Nephron progenitor cell (in vitro differentiated cells): ENCODE results near the gene ANKRD1.
"Not testable (repeated sequence)": the region's sequence is repeated elsewhere in the genome, so short reads cannot be mapped to it uniquely, and the experiment has no call there.

Source experiments
- DNase-seq: peaks from one replicate; pipeline ENCODE4 v3.0.0; 2021
- H3K27ac Mint-ChIP-seq: 2 replicates; pipeline ENCODE4 v1.8.0; 2021; ENCODE audit warnings: mild to moderate bottlenecking, moderate library complexity, mixed read lengths
- H3K27me3 Mint-ChIP-seq: 2 replicates; pipeline ENCODE4 v1.8.0; 2021; ENCODE audit warnings: mild to moderate bottlenecking, low read depth, mixed read lengths; ENCODE audit not compliant: poor library complexity
- H3K36me3 Mint-ChIP-seq: 2 replicates; pipeline ENCODE4 v1.8.0; 2021; ENCODE audit warnings: low read depth, mixed read lengths
- H3K4me1 Mint-ChIP-seq: 2 replicates; pipeline ENCODE4 v1.8.0; 2021; ENCODE audit warnings: mixed read lengths
- H3K4me3 Mint-ChIP-seq: 2 replicates; pipeline ENCODE4 v1.8.0; 2021; ENCODE audit warnings: mild to moderate bottlenecking, moderate library complexity, mixed read lengths
- H3K9me3 Mint-ChIP-seq: 2 replicates; pipeline ENCODE4 v1.8.0; 2021; ENCODE audit warnings: mild to moderate bottlenecking, moderate library complexity, mixed read lengths
- CTCF ChIP-seq: fragments of 200-600 bp; sonication (generic); IDR thresholded peaks from 2 replicates; pipeline ENCODE4 v1.5.0; 2021; ENCODE audit warnings: antibody characterized with exemption

Gene ANKRD1

GRCh38 chr10:90958781-90959180 lies 37.9 kb upstream of the ANKRD1 start:
- Mint-ChIP-seq H3K27me3 (peaks cover 4% of the 10 kb centered on the region), H3K36me3 (no peaks in the 10 kb centered on the region), H3K4me3 (no peak overlapping the region), H3K4me1 (no peaks in the 10 kb centered on the region), H3K9me3 (peaks cover 6% of the 10 kb centered on the region), H3K27ac (no peak overlapping the region)
- DNase-seq = no peak
- no peak for TF ChIP-seq CTCF

- Mint-ChIP-seq H3K27me3 (peaks cover 7% of the 10 kb centered on the region), H3K4me1 (peaks cover 5% of the 10 kb centered on the region), H3K9me3 (peaks cover 31% of the 10 kb centered on the region), H3K4me3 (no peak overlapping the region), H3K36me3 (peaks cover 1% of the 10 kb centered on the region), H3K27ac (no peak overlapping the region)
- TF ChIP-seq CTCF = no peak
- no peak for DNase-seq
Observed at GRCh38 chr10:90947030-90947960, 26.4 kb upstream of the ANKRD1 start.

- H3K4me1 Mint-ChIP-seq = peaks cover 5% of the 10 kb centered on the region
- no peak for TF ChIP-seq CTCF
- peaks cover 8% of the 10 kb centered on the region for H3K27me3 Mint-ChIP-seq
- no peak overlapping the region for H3K4me3 Mint-ChIP-seq
- H3K27ac Mint-ChIP-seq = no peak overlapping the region
- H3K36me3 Mint-ChIP-seq = no peaks in the 10 kb centered on the region
- no peak for DNase-seq
- H3K9me3 Mint-ChIP-seq = peaks cover 14% of the 10 kb centered on the region
Observed at GRCh38 chr10:90945491-90946070, 24.7 kb upstream of the ANKRD1 start.

GRCh38 chr10:90944749-90945148 lies 23.9 kb upstream of the ANKRD1 start:
- no peak for DNase-seq
- H3K4me3 Mint-ChIP-seq = no peak overlapping the region
- TF ChIP-seq CTCF = no peak
- H3K4me1 Mint-ChIP-seq = peaks cover 5% of the 10 kb centered on the region
- no peaks in the 10 kb centered on the region for H3K36me3 Mint-ChIP-seq
- H3K9me3 Mint-ChIP-seq = peaks cover 6% of the 10 kb centered on the region
- H3K27ac Mint-ChIP-seq = no peak overlapping the region
- peaks cover 5% of the 10 kb centered on the region for H3K27me3 Mint-ChIP-seq

- not testable (repeated sequence) for H3K4me1 Mint-ChIP-seq, H3K27ac Mint-ChIP-seq, H3K4me3 Mint-ChIP-seq, H3K36me3 Mint-ChIP-seq, H3K9me3 Mint-ChIP-seq, DNase-seq, H3K27me3 Mint-ChIP-seq
Observed at GRCh38 chr10:90942980-90943379, 22.1 kb upstream of the ANKRD1 start.

GRCh38 chr10:90939648-90940047 lies 18.8 kb upstream of the ANKRD1 start:
- Mint-ChIP-seq H3K9me3 (peaks cover 6% of the 10 kb centered on the region), H3K27ac (no peak overlapping the region), H3K27me3 (peaks cover 6% of the 10 kb centered on the region), H3K4me3 (no peak overlapping the region), H3K4me1 (peaks cover 21% of the 10 kb centered on the region), H3K36me3 (no peaks in the 10 kb centered on the region)
- TF ChIP-seq CTCF = no peak
- DNase-seq = no peak
